K562 (cell line): ENCODE data around the gene PDE1C. TPM values are rescaled to one million over a fixed set of nuclear protein-coding genes. Genes with fewer than 3 reads are reported as not detected.

Experiments used
- ATAC-seq: fragments of 200-7000 bp; cut with Tn5 transposase; 3 replicates; pipeline ENCODE4 v1.9.1; 2020; ENCODE audit warnings: moderate library complexity
- BruUV-seq: library from RNA; stranded (reverse); fragments of 400-500 nt; replicated peaks from 2 replicates; lab custom pipeline; 2021; lab: Mats Ljungman, UMichigan
- CTCF ChIA-PET: fragments of 300-600 bp; formaldehyde crosslinking; extraction: SDS; loops from one replicate; lab custom pipeline; 2021; ENCODE audit warnings: low intra/inter-chr PET ratio; lab: Yijun Ruan, JAX
- POLR2A ChIA-PET: fragments of 300-600, 350-650 bp; sonication (Branson Sonifier 250); formaldehyde crosslinking; extraction: SDS; loops from one replicate; lab custom pipeline; 2021; ENCODE audit warnings: antibody characterized with exemption, inconsistent platforms; lab: Yijun Ruan, JAX
- DNase-seq, 4 experiments: peaks; one replicate each; pipeline versions ENCODE4 v3.0.0 to v3.0.0-alpha.2; 2011 to 2018; ENCODE audit warnings: low spot score in 3 of 4, mixed read lengths in 3 of 4; ENCODE audit errors: extremely low read depth in 1 of 4
- FAIRE-seq: peaks from 2 replicates; lab custom pipeline; 2011; peaks lifted over from hg19 to GRCh38; lab: Jason Lieb, UNC
- H2AFZ ChIP-seq: 2 replicates; pipeline ENCODE4 v1.6.0; 2011; ENCODE audit warnings: low read depth, low read length, control low read depth, inconsistent platforms
- H3K27ac ChIP-seq: fragments of 200-600 bp; 3 replicates; pipeline ENCODE4 v1.8.0; 2011; ENCODE audit warnings: low read depth, mild to moderate bottlenecking, control low read depth, inconsistent platforms, low read length, moderate library complexity, mixed read lengths; ENCODE audit errors: extremely low read depth
- H3K27me3 ChIP-seq, 2 experiments: fragments of 300-600 bp in 1 of 2; 2 replicates in 1 of 2; 3 replicates in 1 of 2; pipeline versions ENCODE4 v1.6.0 to v1.8.0; 2011; ENCODE audit warnings: inconsistent platforms in 2 of 2, low read length in 2 of 2, mild to moderate bottlenecking in 1 of 2, mixed read lengths in 1 of 2, moderate library complexity in 1 of 2; ENCODE audit not compliant: control insufficient read depth in 2 of 2, insufficient read depth in 2 of 2
- H3K36me3 ChIP-seq: fragments of 300-600 bp; 3 replicates; pipeline ENCODE4 v1.8.0; 2011; ENCODE audit warnings: mild to moderate bottlenecking, low read length, inconsistent platforms; ENCODE audit not compliant: control insufficient read depth, insufficient read depth
- H3K4me1 ChIP-seq, 2 experiments: fragments of 200-600 bp in 1 of 2; replicated peaks in 1 of 2; 2 replicates in 1 of 2; 3 replicates in 1 of 2; pipeline versions ENCODE4 v1.5.1 to v1.8.0; 2011; ENCODE audit warnings: inconsistent platforms in 2 of 2, low read length in 2 of 2, mild to moderate bottlenecking in 1 of 2, mixed read lengths in 1 of 2, moderate library complexity in 1 of 2; ENCODE audit not compliant: control insufficient read depth in 2 of 2, insufficient read depth in 2 of 2
- H3K4me2 ChIP-seq: 2 replicates; pipeline ENCODE4 v1.6.1; 2011; ENCODE audit warnings: low read length, control low read depth, inconsistent platforms, mixed read lengths; ENCODE audit not compliant: insufficient read depth
- H3K4me3 ChIP-seq: fragments of 200-600 bp; sonication (generic), shearing (Covaris generic); 2 replicates; pipeline ENCODE4 v1.5.1; 2016; ENCODE audit warnings: control low read depth, inconsistent platforms
- H3K79me2 ChIP-seq: fragments of 200-600 bp; 3 replicates; pipeline ENCODE4 v1.8.0; 2011; ENCODE audit warnings: low read length, inconsistent platforms; ENCODE audit not compliant: control insufficient read depth, insufficient read depth
- H3K9ac ChIP-seq, 2 experiments: 2 replicates each; pipeline versions ENCODE4 v1.6.0 to v1.6.1; 2011; ENCODE audit warnings: low read depth in 2 of 2, low read length in 2 of 2, control low read depth in 1 of 2, inconsistent platforms in 1 of 2, mild to moderate bottlenecking in 1 of 2, mixed read lengths in 1 of 2; ENCODE audit not compliant: insufficient read depth in 1 of 2
- H3K9me1 ChIP-seq: one replicate; pipeline ENCODE4 v1.6.0; 2011; ENCODE audit warnings: inconsistent platforms, mild to moderate bottlenecking, low read length, moderate library complexity; ENCODE audit not compliant: control insufficient read depth, insufficient read depth
- H3K9me3 ChIP-seq: replicated peaks from 2 replicates; pipeline ENCODE4 v1.5.1; 2011; ENCODE audit warnings: low read depth, low read length, inconsistent platforms; ENCODE audit not compliant: control insufficient read depth, insufficient read depth
- H4K20me1 ChIP-seq: replicated peaks from 2 replicates; pipeline ENCODE4 v1.6.1; 2011; ENCODE audit warnings: low read length, inconsistent platforms, mixed read lengths; ENCODE audit not compliant: control insufficient read depth, insufficient read depth
- DDX20 ChIP-seq: fragments of 450-650 bp; IDR thresholded peaks from 2 replicates; pipeline ENCODE4 v1.6.1; 2016; ENCODE audit warnings: missing genetic modification characterization, low read depth, mild to moderate bottlenecking, missing compliant biosample characterization, moderate library complexity
- ESRRB ChIP-seq: fragments of 250-450 bp; sonication (Bioruptor Pico); IDR thresholded peaks from 2 replicates; pipeline ENCODE4 v1.5.0; 2020; ENCODE audit warnings: mild to moderate bottlenecking, moderate library complexity, borderline replicate concordance
- MIER1 ChIP-seq: fragments of 450-650 bp; IDR thresholded peaks from 2 replicates; pipeline ENCODE4 v1.6.1; 2016; ENCODE audit warnings: antibody characterized with exemption, mild to moderate bottlenecking, low read depth
- ZC3H4 ChIP-seq: sonication (generic); formaldehyde crosslinking; IDR thresholded peaks from 2 replicates; pipeline ENCODE4 v1.9.0; 2021; ENCODE audit warnings: missing genetic modification reagents, borderline replicate concordance
- ZFP1 ChIP-seq: fragments of 450-650 bp; formaldehyde crosslinking; IDR thresholded peaks from 2 replicates; pipeline ENCODE4 v1.4.0; 2020; ENCODE audit warnings: mild to moderate bottlenecking, mixed read lengths
- ZNF224 ChIP-seq: sonication (generic); formaldehyde crosslinking; IDR thresholded peaks from 2 replicates; pipeline ENCODE4 v1.8.0; 2022; ENCODE audit warnings: mild to moderate bottlenecking, missing genetic modification reagents
- ZNF77 ChIP-seq: fragments of 250-450 bp; sonication (Bioruptor Pico); IDR thresholded peaks from 2 replicates; pipeline ENCODE4 v1.5.0; 2020
- WGBS: fragments of 100-300 bp; shearing (Covaris generic); methylation state at CpG from one replicate; pipeline ENCODE4 v1.1.6; 2016; ENCODE audit warnings: low coverage, mixed read lengths; ENCODE audit not compliant: insufficient coverage; ENCODE audit errors: missing lambda C conversion rate; 5-methylcytosine and 5-hydroxymethylcytosine counted together
- in situ Hi-C: fragments of 300-500 bp; cut with MboI; formaldehyde crosslinking; loops from 4 replicates; pipeline ENCODE4 v1.15.0; 2018; ENCODE audit warnings: inconsistent platforms, mixed read lengths
- intact Hi-C: fragments of 100-400 bp; cut with micrococcal nuclease; formaldehyde crosslinking; loops from 2 replicates; pipeline ENCODE4 v1.14.2; 2022
- polyA plus RNA-seq, 8 experiments: library from polyadenylated mRNA; depleted of rRNA in 4 of 8; stranded (reverse) in 5 of 8; unstranded in 3 of 8; fragments of >200 nt; fragmentation: Nextera tagmentation in 2 of 8; fragmentation: Illumina TruSeq in 1 of 8; extraction: Ambion mirVana in 2 of 8; extraction: Trizol in 1 of 8; gene quantifications; 2 replicates each; pipeline versions ENCODE4 v1.2.1 to v1.2.3, GENCODE V29; 2011 to 2014; ENCODE audit warnings: inconsistent platforms in 1 of 8, missing spikeins in 1 of 8
- total RNA-seq, 7 experiments: library from RNA; depleted of rRNA in 6 of 7; stranded (reverse); fragments of >200 nt in 6 of 7; fragmentation: Illumina TruSeq in 2 of 7; extraction: Trizol in 2 of 7; gene quantifications; 2 replicates each; pipeline versions ENCODE4 v1.2.1 to v1.2.3, GENCODE V29; 2011 to 2021; ENCODE audit warnings: low replicate concordance in 1 of 7
- TF ChIP-seq, protein P1 (sequence below): fragments of 250-450 bp; sonication (Bioruptor Pico); IDR thresholded peaks from 2 replicates; pipeline ENCODE4 v1.4.0; 2020; ENCODE audit warnings: mild to moderate bottlenecking, moderate library complexity

PDE1C gene
- total and polyA plus RNA-seq, 9 of the 15 experiments (the other 6 are each of a cell fraction or from before 2014, with no cell fraction given), result under 0.01 to 0.01 TPM; not detected in 7

- no peak overlapping the region for H2AFZ ChIP-seq
- no peak overlapping the region for H3K9ac ChIP-seq
- H3K4me2 ChIP-seq, result no peak overlapping the region
- CTCF ChIA-PET, result no interaction called here
- no peaks in the 10 kb centered on the region for H3K79me2 ChIP-seq
- H3K27me3 ChIP-seq, result no peaks in the 10 kb centered on the region
- no peaks in the 10 kb centered on the region for H4K20me1 ChIP-seq
- no peak overlapping the region for H3K27ac ChIP-seq
- in situ Hi-C loops, result no loop called here
- TF ChIP-seq ZC3H4 (CRISPR knock-in tag) (no peak), ZNF77 (CRISPR knock-in tag) (no peak), MIER1 (no peak), ZNF224 (CRISPR knock-in tag) (no peak), ESRRB (no peak), DDX20 (tag) (no peak), ZFP1 (CRISPR knock-in tag) (no peak)
- TF ChIP-seq, protein P1, sequence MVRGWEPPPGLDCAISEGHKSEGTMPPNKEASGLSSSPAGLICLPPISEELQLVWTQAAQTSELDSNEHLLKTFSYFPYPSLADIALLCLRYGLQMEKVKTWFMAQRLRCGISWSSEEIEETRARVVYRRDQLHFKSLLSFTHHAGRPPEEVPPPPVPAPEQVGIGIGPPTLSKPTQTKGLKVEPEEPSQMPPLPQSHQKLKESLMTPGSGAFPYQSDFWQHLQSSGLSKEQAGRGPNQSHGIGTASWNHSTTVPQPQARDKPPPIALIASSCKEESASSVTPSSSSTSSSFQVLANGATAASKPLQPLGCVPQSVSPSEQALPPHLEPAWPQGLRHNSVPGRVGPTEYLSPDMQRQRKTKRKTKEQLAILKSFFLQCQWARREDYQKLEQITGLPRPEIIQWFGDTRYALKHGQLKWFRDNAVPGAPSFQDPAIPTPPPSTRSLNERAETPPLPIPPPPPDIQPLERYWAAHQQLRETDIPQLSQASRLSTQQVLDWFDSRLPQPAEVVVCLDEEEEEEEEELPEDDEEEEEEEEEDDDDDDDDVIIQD (CRISPR knock-in tag), result no peak
- TF ChIP-seq, all 486 proteins: peak for 0
- Histone ChIP-seq H3K4me1 (no peaks in the 10 kb centered on the region), H3K9me3 (no peaks in the 10 kb centered on the region), H3K4me3 (no peak overlapping the region), H3K36me3 (no peaks in the 10 kb centered on the region), H3K9me1 (no peaks in the 10 kb centered on the region)
- POLR2A ChIA-PET, result no interaction called here
- 0% methylated on average over 2 of the region's 2 CpGs for WGBS
- no peak for FAIRE-seq
- no peak for ATAC-seq
- DNase-seq, result no peak
- BruUV-seq, result no TSS peak
- intact Hi-C loops, result no loop called here
Measured at GRCh38 chr7:31954500-31954899, 115.7 kb downstream of the PDE1C start.
